Measurements from ENCODE around the gene LALBA. TPM values are rescaled to one million over a fixed set of nuclear protein-coding genes. Genes with fewer than 3 reads are reported as not detected.

Gene LALBA
- total RNA-seq (2011; cell fraction: chromatin; rRNA removed; ENCODE audit: low replicate concordance) = not detected in 2 replicates
- not detected in 2 replicates for total RNA-seq (2011; cell fraction: nucleolus; rRNA removed)
- not detected in 2 replicates for total RNA-seq (2011; cell fraction: nucleoplasm; rRNA removed)
- total RNA-seq (2014; rRNA removed) (not detected in 2 replicates), total RNA-seq (2014; rRNA removed; fragmentation: Illumina TruSeq; extraction: Trizol) (not detected in 2 replicates), total RNA-seq (2015; rRNA removed; fragmentation: Illumina TruSeq; extraction: Trizol) (not detected in 2 replicates), total RNA-seq (2021) (not detected in 2 replicates), polyA plus RNA-seq (2011; rRNA removed) (not detected in 2 replicates), polyA plus RNA-seq (2014; fragmentation: Illumina TruSeq; extraction: Trizol) (0.21 TPM in 1 of 2 replicates, not detected in the other), polyA plus RNA-seq (2014; fragmentation: Nextera tagmentation; extraction: Ambion mirVana) (not detected), polyA plus RNA-seq (2014; rRNA removed) (not detected in 2 replicates), polyA minus RNA-seq (2011; rRNA and poly(A)+ RNA removed) (not detected in 2 replicates), Bru-seq, nascent RNA (not detected), BruChase-seq, experiment 1, labeled RNA remaining after a 2-hour chase (percentile 27 among the genes with signal in this experiment), BruChase-seq, experiment 2, labeled RNA remaining after a 6-hour chase (percentile 32 among the genes with signal in this experiment)
- polyA plus RNA-seq (2011; cell fraction: cytosol; rRNA removed) = not detected in 2 replicates
- not detected in 2 replicates for polyA plus RNA-seq (2011; cell fraction: nucleus; rRNA removed)
- 0.15 TPM in 1 of 2 replicates, not detected in the other for polyA plus RNA-seq (2012)
- not detected in 2 replicates for polyA minus RNA-seq (2011; cell fraction: cytosol; rRNA and poly(A)+ RNA removed)
- not detected in 2 replicates for polyA minus RNA-seq (2011; cell fraction: nucleus; rRNA and poly(A)+ RNA removed)
- long read RNA-seq, experiment 1 = 0 reads
- long read RNA-seq, experiment 2 = 0 reads
- long read RNA-seq, experiment 3 = 0 reads

- ATAC-seq = no peak
- no TSS peak for BruUV-seq (replicated peaks)
- Histone ChIP-seq H3K4me2 (ENCODE audit: insufficient read depth, low read length) (no peak within 1 kb of the TSS), H3K9me3 (replicated peaks; ENCODE audit: control insufficient read depth, insufficient read depth, low read depth, low read length) (no peaks in the 10 kb centered on the region), H3K79me2 (ENCODE audit: control insufficient read depth, insufficient read depth, low read length) (no peaks in the 10 kb centered on the region), H3K36me3 (ENCODE audit: control insufficient read depth, insufficient read depth, low read length) (no peaks in the 10 kb centered on the region), H3K4me1 (replicated peaks in 1 of 2; ENCODE audit: control insufficient read depth in 2 of 2, insufficient read depth in 2 of 2, low read length in 2 of 2) (peaks cover 0 to 8% of the 10 kb centered on the region in 2 experiments; a peak in 1 of 5 replicates), H3K4me3 (no peak within 1 kb of the TSS), H3K27me3 (ENCODE audit: control insufficient read depth in 2 of 2, insufficient read depth in 2 of 2, low read length in 2 of 2) (peaks cover 2 to 4% of the 10 kb centered on the region in 2 experiments; a peak in 1 of 5 replicates), H2AFZ (ENCODE audit: low read depth, low read length) (no peak within 1 kb of the TSS), H3K9ac (ENCODE audit: insufficient read depth in 1 of 2, low read depth in 2 of 2, low read length in 2 of 2) (no peak within 1 kb of the TSS), H4K20me1 (replicated peaks; ENCODE audit: control insufficient read depth, insufficient read depth, low read length) (no peaks in the 10 kb centered on the region), H3K27ac (ENCODE audit: extremely low read depth, low read depth, low read length) (no peak within 1 kb of the TSS), H3K9me1 (ENCODE audit: control insufficient read depth, insufficient read depth, low read length) (no peaks in the 10 kb centered on the region)
- intact Hi-C loops (cut with micrococcal nuclease) = no loop called here
- ChIA-PET POLR2A (no interaction called here), CTCF (ENCODE audit: low intra/inter-chr PET ratio) (no interaction called here)
- no peak for FAIRE-seq
- 0% methylated on average over 1 of the region's 1 CpG for WGBS (ENCODE audit: insufficient coverage, low coverage, missing lambda C conversion rate)
- in situ Hi-C loops (cut with MboI) = no loop called here
- TF ChIP-seq ZNF740 (CRISPR knock-in tag; IDR thresholded peaks at IDR 0.05) = no peak
- TF ChIP-seq ZNF740 (tag; IDR thresholded peaks at IDR 0.05) = no peak
- DNase-seq (ENCODE audit: extremely low read depth in 1 of 4, low spot score in 3 of 4) = no peak
Observed at GRCh38 chr12:48569946-48570345, at the start of gene LALBA. Gene LALBA, minus strand, starts transcription at chr12:48570046. Its CDS starts 26 bp downstream, at chr12:48570020.
